ENCODE measurements around the gene MAPK13. TPM values are rescaled to one million over a fixed set of nuclear protein-coding genes. Genes with fewer than 3 reads are reported as not detected.
A peak's percentile ranks its signal among the peaks of the same experiment; 100 is the strongest.
"Not testable (repeated sequence)": the region's sequence is repeated elsewhere in the genome, so short reads cannot be mapped to it uniquely, and the experiment has no call there.

The MAPK13 gene
- 1.5 and 1.7 TPM in 2 replicates for total RNA-seq (2014; rRNA removed; shearing (Covaris generic); ENCODE audit: low replicate concordance)

GRCh38 chr6:36129941-36130666, at the start of gene MAPK13:
TSS of gene MAPK13 (plus strand) at chr6:36130513. CDS start at chr6:36130583, 70 bp downstream.
- in situ Hi-C loops (cut with HindIII; ENCODE audit: low pct_unique_long_range_greater_than_20kb, low sequenced_read_pairs) = no loop called here
- no peak for DNase-seq (ENCODE audit: low read depth)

GRCh38 chr6:36082318-36082717, 48.0 kb upstream of the MAPK13 start:
- in situ Hi-C loops (cut with HindIII; ENCODE audit: low pct_unique_long_range_greater_than_20kb, low sequenced_read_pairs) = no loop called here
- no peak for DNase-seq (ENCODE audit: low read depth)

- DNase-seq (ENCODE audit: low read depth) = no peak
- in situ Hi-C loops (cut with HindIII; ENCODE audit: low pct_unique_long_range_greater_than_20kb, low sequenced_read_pairs) = no loop called here
These were observed 46.9 kb upstream of the MAPK13 start for GRCh38 chr6:36083446-36083845.

GRCh38 chr6:36088204-36088603, 42.1 kb upstream of the MAPK13 start:
- DNase-seq (ENCODE audit: low read depth); in situ Hi-C loops (cut with HindIII; ENCODE audit: low pct_unique_long_range_greater_than_20kb, low sequenced_read_pairs): not testable (repeated sequence)

- DNase-seq (ENCODE audit: low read depth) = no peak
- in situ Hi-C loops (cut with HindIII; ENCODE audit: low pct_unique_long_range_greater_than_20kb, low sequenced_read_pairs) = no loop called here
These were observed 41.3 kb upstream of the MAPK13 start for GRCh38 chr6:36089048-36089447.

GRCh38 chr6:36094238-36094637, 36.1 kb upstream of the MAPK13 start:
- in situ Hi-C loops (cut with HindIII; ENCODE audit: low pct_unique_long_range_greater_than_20kb, low sequenced_read_pairs) = no loop called here

GRCh38 chr6:36094753-36095496, 35.4 kb upstream of the MAPK13 start:
- in situ Hi-C loops (cut with HindIII; ENCODE audit: low pct_unique_long_range_greater_than_20kb, low sequenced_read_pairs) = no loop called here
- peak; percentile 65 for DNase-seq (ENCODE audit: low read depth)

More at GRCh38 chr6:36094238-36094637, 36.1 kb upstream of the MAPK13 start:
- no peak for DNase-seq (ENCODE audit: low read depth)

GRCh38 chr6:36095497-36096391, 34.6 kb upstream of the MAPK13 start:
- no peak for DNase-seq (ENCODE audit: low read depth)
- in situ Hi-C loops (cut with HindIII; ENCODE audit: low pct_unique_long_range_greater_than_20kb, low sequenced_read_pairs) = no loop called here

- no peak for DNase-seq (ENCODE audit: low read depth)
- in situ Hi-C loops (cut with HindIII; ENCODE audit: low pct_unique_long_range_greater_than_20kb, low sequenced_read_pairs) = no loop called here
These were observed 31.9 kb upstream of the MAPK13 start for GRCh38 chr6:36098253-36098919.

GRCh38 chr6:36098920-36099647, 31.2 kb upstream of the MAPK13 start:
- no peak for DNase-seq (ENCODE audit: low read depth)
- in situ Hi-C loops (cut with HindIII; ENCODE audit: low pct_unique_long_range_greater_than_20kb, low sequenced_read_pairs) = no loop called here

- in situ Hi-C loops (cut with HindIII; ENCODE audit: low pct_unique_long_range_greater_than_20kb, low sequenced_read_pairs) = no loop called here
- no peak for DNase-seq (ENCODE audit: low read depth)
These were observed 30.3 kb upstream of the MAPK13 start for GRCh38 chr6:36099869-36100483.

GRCh38 chr6:36101691-36102090, 28.6 kb upstream of the MAPK13 start:
- in situ Hi-C loops (cut with HindIII; ENCODE audit: low pct_unique_long_range_greater_than_20kb, low sequenced_read_pairs) = no loop called here
- no peak for DNase-seq (ENCODE audit: low read depth)

- DNase-seq (ENCODE audit: low read depth) = no peak
- in situ Hi-C loops (cut with HindIII; ENCODE audit: low pct_unique_long_range_greater_than_20kb, low sequenced_read_pairs) = no loop called here
These were observed 27.5 kb upstream of the MAPK13 start for GRCh38 chr6:36102853-36103252.

- no peak for DNase-seq (ENCODE audit: low read depth)
- in situ Hi-C loops (cut with HindIII; ENCODE audit: low pct_unique_long_range_greater_than_20kb, low sequenced_read_pairs) = no loop called here
These were observed 25.5 kb upstream of the MAPK13 start for GRCh38 chr6:36104836-36105235.

GRCh38 chr6:36109092-36109491, 21.2 kb upstream of the MAPK13 start:
- no peak for DNase-seq (ENCODE audit: low read depth)

GRCh38 chr6:36110050-36110449, 20.3 kb upstream of the MAPK13 start:
- in situ Hi-C loops (cut with HindIII; ENCODE audit: low pct_unique_long_range_greater_than_20kb, low sequenced_read_pairs) = no loop called here
- no peak for DNase-seq (ENCODE audit: low read depth)

More at GRCh38 chr6:36109092-36109491, 21.2 kb upstream of the MAPK13 start:
- in situ Hi-C loops (cut with HindIII; ENCODE audit: low pct_unique_long_range_greater_than_20kb, low sequenced_read_pairs) = no loop called here

- DNase-seq (ENCODE audit: low read depth) = no peak
- in situ Hi-C loops (cut with HindIII; ENCODE audit: low pct_unique_long_range_greater_than_20kb, low sequenced_read_pairs) = no loop called here
These were observed 19.4 kb upstream of the MAPK13 start for GRCh38 chr6:36110863-36111262.
